HEK293T (cell line): Measurements from ENCODE around the gene PLPPR1.

Experiments
- ARNT ChIP-seq: fragments of 450-650 bp; IDR thresholded peaks from 2 replicates; pipeline ENCODE4 v1.6.1; 2017; ENCODE audit warnings: mild to moderate bottlenecking
- BHLHE40 ChIP-seq: fragments of 450-650 bp; IDR thresholded peaks from 2 replicates; pipeline ENCODE4 v1.6.1; 2016; ENCODE audit warnings: mild to moderate bottlenecking, moderate library complexity, borderline replicate concordance
- CTBP1 ChIP-seq: fragments of 450-650 bp; IDR thresholded peaks from 2 replicates; pipeline ENCODE4 v1.6.1; 2016; ENCODE audit warnings: borderline replicate concordance
- ELF4 ChIP-seq: fragments of 450-650 bp; IDR thresholded peaks from 2 replicates; pipeline ENCODE4 v1.6.1; 2017; ENCODE audit warnings: antibody characterized with exemption
- FOXA1 ChIP-seq: fragments of 450-650 bp; IDR thresholded peaks from 2 replicates; pipeline ENCODE4 v1.6.1; 2016; ENCODE audit warnings: mild to moderate bottlenecking
- FOXK2 ChIP-seq: fragments of 450-650 bp; IDR thresholded peaks from 2 replicates; pipeline ENCODE4 v1.6.1; 2016; ENCODE audit warnings: mild to moderate bottlenecking
- FOXM1 ChIP-seq: fragments of 450-650 bp; IDR thresholded peaks from 2 replicates; pipeline ENCODE4 v1.6.1; 2017; ENCODE audit warnings: mild to moderate bottlenecking, borderline replicate concordance
- HDGF ChIP-seq: fragments of 450-650 bp; IDR thresholded peaks from 2 replicates; pipeline ENCODE4 v1.6.1; 2017; ENCODE audit warnings: antibody characterized with exemption, borderline replicate concordance
- L3MBTL2 ChIP-seq: fragments of 450-650 bp; conservative IDR thresholded peaks from 2 replicates; pipeline ENCODE4 v1.6.1; 2016; ENCODE audit warnings: mild to moderate bottlenecking
- NFRKB ChIP-seq: fragments of 450-650 bp; IDR thresholded peaks from 2 replicates; pipeline ENCODE4 v1.6.1; 2016; ENCODE audit warnings: mild to moderate bottlenecking, moderate library complexity
- SP1 ChIP-seq: fragments of 450-650 bp; IDR thresholded peaks from 2 replicates; pipeline ENCODE4 v1.6.1; 2017
- SUZ12 ChIP-seq: fragments of 450-650 bp; IDR thresholded peaks from 2 replicates; pipeline ENCODE4 v1.6.1; 2016; ENCODE audit warnings: mild to moderate bottlenecking
- TARDBP ChIP-seq: fragments of 450-650 bp; IDR thresholded peaks from 2 replicates; pipeline ENCODE4 v1.6.1; 2016
- ZNF384 ChIP-seq: fragments of 450-650 bp; IDR thresholded peaks from 2 replicates; pipeline ENCODE4 v1.6.1; 2016

DNA sequence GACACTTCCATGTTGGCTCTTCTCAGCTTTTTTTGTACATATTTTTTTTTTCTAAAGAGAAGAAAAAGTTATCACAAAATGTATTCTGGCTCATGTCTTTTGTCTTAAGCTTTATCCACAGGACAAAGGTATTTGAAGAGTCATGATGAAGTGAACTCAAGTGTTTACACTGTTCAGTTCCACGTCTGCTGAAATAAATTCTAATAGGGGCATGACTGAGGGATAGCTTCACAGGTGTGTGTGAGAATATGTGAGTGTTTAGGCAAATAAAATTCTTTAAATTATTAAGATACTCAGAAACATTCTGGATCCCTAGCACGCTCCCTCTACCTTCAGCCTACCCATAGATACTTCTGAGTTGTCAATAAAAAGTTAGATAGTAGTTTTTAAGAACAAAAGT lies 296.5 kb downstream of the PLPPR1 start:
- TF ChIP-seq FOXM1 (no peak), BHLHE40 (no peak), SP1 (no peak), ZNF384 (no peak), NFRKB (no peak), HDGF (no peak), ARNT (no peak), TARDBP (no peak), FOXK2 (no peak), L3MBTL2 (no peak), FOXA1 (no peak), SUZ12 (no peak), ELF4 (no peak), CTBP1 (no peak)
